Measurements from ENCODE around the gene HRH1. TPM values are rescaled to one million over a fixed set of nuclear protein-coding genes. Genes with fewer than 3 reads are reported as not detected.

The HRH1 gene
- total and polyA plus RNA-seq, 2 experiments from 2014 or later = not detected

DNA sequence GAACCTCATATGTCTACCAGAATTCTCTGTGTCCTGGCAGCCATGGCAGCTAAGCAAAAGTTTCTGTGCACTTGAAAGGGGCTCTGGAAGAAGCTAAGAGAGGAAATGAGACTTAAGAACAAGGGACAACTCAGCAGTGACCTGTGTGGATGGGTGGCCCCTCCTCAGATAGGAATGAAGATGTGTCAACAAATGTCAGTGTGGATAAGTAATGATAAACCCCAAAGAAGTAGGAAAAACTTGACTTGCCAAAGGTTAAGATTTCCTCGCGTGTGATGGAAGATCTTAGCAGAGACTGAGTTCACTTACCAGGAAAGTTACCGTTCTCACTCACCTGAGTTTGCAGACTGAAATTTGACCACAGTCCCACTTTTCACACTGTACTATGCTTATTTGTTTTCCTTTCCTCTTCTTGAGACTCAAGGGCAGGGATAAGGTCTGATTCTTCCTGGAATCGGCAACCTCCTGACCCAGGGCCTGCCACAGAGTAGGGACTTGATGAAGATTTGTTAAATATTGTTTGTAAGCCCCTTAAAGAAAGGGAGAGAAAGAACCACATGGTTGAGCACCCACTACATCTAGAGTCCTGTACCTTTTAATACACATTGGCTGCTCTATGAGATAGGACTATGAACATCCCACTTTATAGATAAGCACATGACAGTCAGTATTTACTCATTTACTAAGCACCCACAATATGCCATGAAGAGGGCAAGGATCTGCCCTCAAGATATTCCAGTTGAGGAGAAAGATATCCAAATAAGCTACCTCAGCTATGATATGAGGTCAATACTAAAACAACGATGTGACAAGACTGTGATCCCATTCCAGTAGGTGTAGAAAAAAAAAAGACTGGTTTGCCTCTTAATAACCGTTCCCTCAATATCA lies 7.3 kb upstream of the HRH1 start (continued):
- TF ChIP-seq, protein P1, sequence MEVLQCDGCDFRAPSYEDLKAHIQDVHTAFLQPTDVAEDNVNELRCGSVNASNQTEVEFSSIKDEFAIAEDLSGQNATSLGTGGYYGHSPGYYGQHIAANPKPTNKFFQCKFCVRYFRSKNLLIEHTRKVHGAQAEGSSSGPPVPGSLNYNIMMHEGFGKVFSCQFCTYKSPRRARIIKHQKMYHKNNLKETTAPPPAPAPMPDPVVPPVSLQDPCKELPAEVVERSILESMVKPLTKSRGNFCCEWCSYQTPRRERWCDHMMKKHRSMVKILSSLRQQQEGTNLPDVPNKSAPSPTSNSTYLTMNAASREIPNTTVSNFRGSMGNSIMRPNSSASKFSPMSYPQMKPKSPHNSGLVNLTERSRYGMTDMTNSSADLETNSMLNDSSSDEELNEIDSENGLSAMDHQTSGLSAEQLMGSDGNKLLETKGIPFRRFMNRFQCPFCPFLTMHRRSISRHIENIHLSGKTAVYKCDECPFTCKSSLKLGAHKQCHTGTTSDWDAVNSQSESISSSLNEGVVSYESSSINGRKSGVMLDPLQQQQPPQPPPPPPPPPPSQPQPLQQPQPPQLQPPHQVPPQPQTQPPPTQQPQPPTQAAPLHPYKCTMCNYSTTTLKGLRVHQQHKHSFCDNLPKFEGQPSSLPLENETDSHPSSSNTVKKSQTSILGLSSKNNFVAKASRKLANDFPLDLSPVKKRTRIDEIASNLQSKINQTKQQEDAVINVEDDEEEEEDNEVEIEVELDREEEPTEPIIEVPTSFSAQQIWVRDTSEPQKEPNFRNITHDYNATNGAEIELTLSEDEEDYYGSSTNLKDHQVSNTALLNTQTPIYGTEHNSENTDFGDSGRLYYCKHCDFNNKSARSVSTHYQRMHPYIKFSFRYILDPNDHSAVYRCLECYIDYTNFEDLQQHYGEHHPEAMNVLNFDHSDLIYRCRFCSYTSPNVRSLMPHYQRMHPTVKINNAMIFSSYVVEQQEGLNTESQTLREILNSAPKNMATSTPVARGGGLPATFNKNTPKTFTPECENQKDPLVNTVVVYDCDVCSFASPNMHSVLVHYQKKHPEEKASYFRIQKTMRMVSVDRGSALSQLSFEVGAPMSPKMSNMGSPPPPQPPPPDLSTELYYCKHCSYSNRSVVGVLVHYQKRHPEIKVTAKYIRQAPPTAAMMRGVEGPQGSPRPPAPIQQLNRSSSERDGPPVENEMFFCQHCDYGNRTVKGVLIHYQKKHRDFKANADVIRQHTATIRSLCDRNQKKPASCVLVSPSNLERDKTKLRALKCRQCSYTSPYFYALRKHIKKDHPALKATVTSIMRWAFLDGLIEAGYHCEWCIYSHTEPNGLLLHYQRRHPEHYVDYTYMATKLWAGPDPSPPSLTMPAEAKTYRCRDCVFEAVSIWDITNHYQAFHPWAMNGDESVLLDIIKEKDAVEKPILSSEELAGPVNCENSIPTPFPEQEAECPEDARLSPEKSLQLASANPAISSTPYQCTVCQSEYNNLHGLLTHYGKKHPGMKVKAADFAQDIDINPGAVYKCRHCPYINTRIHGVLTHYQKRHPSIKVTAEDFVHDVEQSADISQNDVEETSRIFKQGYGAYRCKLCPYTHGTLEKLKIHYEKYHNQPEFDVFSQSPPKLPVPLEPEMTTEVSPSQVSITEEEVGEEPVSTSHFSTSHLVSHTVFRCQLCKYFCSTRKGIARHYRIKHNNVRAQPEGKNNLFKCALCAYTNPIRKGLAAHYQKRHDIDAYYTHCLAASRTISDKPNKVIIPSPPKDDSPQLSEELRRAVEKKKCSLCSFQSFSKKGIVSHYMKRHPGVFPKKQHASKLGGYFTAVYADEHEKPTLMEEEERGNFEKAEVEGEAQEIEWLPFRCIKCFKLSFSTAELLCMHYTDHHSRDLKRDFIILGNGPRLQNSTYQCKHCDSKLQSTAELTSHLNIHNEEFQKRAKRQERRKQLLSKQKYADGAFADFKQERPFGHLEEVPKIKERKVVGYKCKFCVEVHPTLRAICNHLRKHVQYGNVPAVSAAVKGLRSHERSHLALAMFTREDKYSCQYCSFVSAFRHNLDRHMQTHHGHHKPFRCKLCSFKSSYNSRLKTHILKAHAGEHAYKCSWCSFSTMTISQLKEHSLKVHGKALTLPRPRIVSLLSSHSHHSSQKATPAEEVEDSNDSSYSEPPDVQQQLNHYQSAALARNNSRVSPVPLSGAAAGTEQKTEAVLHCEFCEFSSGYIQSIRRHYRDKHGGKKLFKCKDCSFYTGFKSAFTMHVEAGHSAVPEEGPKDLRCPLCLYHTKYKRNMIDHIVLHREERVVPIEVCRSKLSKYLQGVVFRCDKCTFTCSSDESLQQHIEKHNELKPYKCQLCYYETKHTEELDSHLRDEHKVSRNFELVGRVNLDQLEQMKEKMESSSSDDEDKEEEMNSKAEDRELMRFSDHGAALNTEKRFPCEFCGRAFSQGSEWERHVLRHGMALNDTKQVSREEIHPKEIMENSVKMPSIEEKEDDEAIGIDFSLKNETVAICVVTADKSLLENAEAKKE (CRISPR knock-in tag; IDR thresholded peaks at IDR 0.05) = no peak
- no peak for TF ChIP-seq POLR2AphosphoS5 (IDR thresholded peaks at IDR 0.05; ENCODE audit: low read depth)

DNA sequence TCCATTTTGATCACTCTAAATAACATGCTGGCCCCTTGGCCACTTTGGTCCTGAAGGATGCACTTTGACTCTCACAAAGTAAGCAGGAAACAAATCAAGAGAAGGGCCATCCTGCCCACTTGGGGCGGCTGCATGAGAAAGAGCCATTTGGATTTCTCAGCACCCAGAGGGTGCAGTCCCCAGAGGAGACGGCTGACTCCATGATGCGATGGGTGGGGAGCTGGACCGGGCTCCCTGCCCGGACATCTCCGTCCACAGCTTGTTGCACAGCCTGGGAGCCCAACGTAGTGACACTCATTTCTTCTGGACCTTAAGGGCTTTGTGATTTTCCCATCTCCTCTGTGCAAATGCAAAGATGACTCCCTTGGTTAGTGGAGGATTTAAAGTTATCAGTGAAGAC lies 4.0 kb upstream of the HRH1 start:
- Histone ChIP-seq H3F3A (replicated peaks; ENCODE audit: low read depth) (no peaks in the 10 kb centered on the region), H3K27ac (ENCODE audit: low read depth) (no peak overlapping the region), H3K4me3 (no peak overlapping the region), H3K27me3 (ENCODE audit: insufficient read depth) (peaks cover 29% of the 10 kb centered on the region), H4K20me1 (replicated peaks; ENCODE audit: insufficient read depth) (no peaks in the 10 kb centered on the region), H2AFZ (no peak overlapping the region), H3K4me1 (ENCODE audit: insufficient read depth) (peaks cover 5% of the 10 kb centered on the region; the same call in 1 of the 2 replicates), H3K79me2 (replicated peaks; ENCODE audit: insufficient read depth) (no peaks in the 10 kb centered on the region), H3K9me2 (ENCODE audit: insufficient read depth) (no peaks in the 10 kb centered on the region), H3K4me2 (no peak overlapping the region), H3K36me3 (ENCODE audit: insufficient read depth) (no peaks in the 10 kb centered on the region)
- no peak overlapping the region for H3K27ac Mint-ChIP-seq
- DNase-seq (ENCODE audit: low spot score) = no peak
- H3K4me3 Mint-ChIP-seq = no peak overlapping the region
- no peak for ATAC-seq
- peaks cover 25% of the 10 kb centered on the region for H3K27me3 Mint-ChIP-seq (ENCODE audit: insufficient read depth, low read depth, poor library complexity)
- peaks cover 8% of the 10 kb centered on the region; the same call in 2 of the 3 replicates for H3K4me1 Mint-ChIP-seq
- H3K9me3 Mint-ChIP-seq = 0 out of 3 replicates have a peak, but pooled peaks cover 3% of the 10 kb centered on the region
- no peaks in the 10 kb centered on the region for H3K36me3 Mint-ChIP-seq (ENCODE audit: low read depth)
- TF ChIP-seq, protein P2, sequence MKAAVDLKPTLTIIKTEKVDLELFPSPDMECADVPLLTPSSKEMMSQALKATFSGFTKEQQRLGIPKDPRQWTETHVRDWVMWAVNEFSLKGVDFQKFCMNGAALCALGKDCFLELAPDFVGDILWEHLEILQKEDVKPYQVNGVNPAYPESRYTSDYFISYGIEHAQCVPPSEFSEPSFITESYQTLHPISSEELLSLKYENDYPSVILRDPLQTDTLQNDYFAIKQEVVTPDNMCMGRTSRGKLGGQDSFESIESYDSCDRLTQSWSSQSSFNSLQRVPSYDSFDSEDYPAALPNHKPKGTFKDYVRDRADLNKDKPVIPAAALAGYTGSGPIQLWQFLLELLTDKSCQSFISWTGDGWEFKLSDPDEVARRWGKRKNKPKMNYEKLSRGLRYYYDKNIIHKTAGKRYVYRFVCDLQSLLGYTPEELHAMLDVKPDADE (IDR thresholded peaks at IDR 0.05) = no peak
- TF ChIP-seq EZH2 (IDR thresholded peaks at IDR 0.05; ENCODE audit: low read depth, unreplicated experiment) = no peak
- TF ChIP-seq, protein P1 (CRISPR knock-in tag; IDR thresholded peaks at IDR 0.05) = no peak
- no peak for TF ChIP-seq JUNB (IDR thresholded peaks at IDR 0.05; ENCODE audit: unreplicated experiment)
- TF ChIP-seq NANOG (IDR thresholded peaks at IDR 0.05; ENCODE audit: borderline replicate concordance) = no peak
- no peak for TF ChIP-seq ZNF114 (CRISPR knock-in tag; IDR thresholded peaks at IDR 0.05)
- TF ChIP-seq POLR2AphosphoS5 (IDR thresholded peaks at IDR 0.05; ENCODE audit: low read depth) = no peak
